BE2C (cell line): ENCODE results near the gene TRIM27.

Experiments
- DNase-seq: peaks from one replicate; pipeline ENCODE4 v3.0.0-alpha.2; 2020
- H3K27me3 ChIP-seq: fragments of 250-450 bp; sonication (Bioruptor Pico); 2 replicates; pipeline ENCODE4 v1.5.1; 2020; ENCODE audit warnings: mild to moderate bottlenecking
- H3K36me3 ChIP-seq: fragments of 250-450 bp; sonication (Bioruptor Pico); 2 replicates; pipeline ENCODE4 v1.5.1; 2020; ENCODE audit warnings: mild to moderate bottlenecking
- H3K4me1 ChIP-seq: fragments of 250-450 bp; sonication (Bioruptor Pico); 2 replicates; pipeline ENCODE4 v1.5.1; 2020
- H3K4me3 ChIP-seq: 2 replicates; pipeline ENCODE4 v1.5.1; 2011; ENCODE audit warnings: low read depth, low read length
- H3K9me3 ChIP-seq: fragments of 250-450 bp; sonication (Bioruptor Pico); 2 replicates; pipeline ENCODE4 v1.5.1; 2020
- TF ChIP-seq, protein P1 (sequence below): IDR thresholded peaks from 2 replicates; pipeline ENCODE4 v1.5.1; 2012; ENCODE audit warnings: mild to moderate bottlenecking, low read depth, low read length

The TRIM27 gene

DNA sequence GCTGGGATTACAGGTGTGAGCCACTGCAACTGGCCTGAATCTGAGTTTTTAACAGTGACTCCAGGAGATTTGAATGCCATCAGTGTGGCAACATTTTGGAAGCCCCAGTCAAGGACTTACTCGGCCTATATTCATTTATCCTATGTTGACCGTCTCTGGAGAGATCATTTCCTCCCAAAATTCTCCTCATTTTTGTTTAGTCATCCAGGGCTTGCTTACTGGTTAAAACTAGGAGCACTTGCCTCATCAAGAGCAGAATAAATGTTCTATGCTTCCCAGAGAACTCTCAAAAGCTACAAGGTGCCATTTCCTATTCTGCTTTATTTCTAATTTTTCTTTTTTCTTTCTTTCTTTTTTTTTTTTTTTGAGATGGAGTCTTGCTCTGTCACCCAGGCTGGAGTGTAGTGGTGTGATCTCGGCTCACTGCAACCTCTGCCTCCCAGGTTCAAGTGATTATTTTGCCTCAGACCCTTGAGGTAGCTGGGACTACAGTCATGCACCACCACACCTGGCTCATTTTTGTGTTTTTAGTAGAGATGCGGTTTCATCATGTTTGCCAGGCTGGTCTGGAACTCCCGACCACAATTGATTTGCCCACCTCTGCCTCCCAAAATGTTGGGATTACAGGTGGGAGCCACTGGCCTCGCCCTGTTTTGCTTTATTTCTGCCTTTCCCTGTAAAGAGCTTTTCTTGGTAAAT is 23.4 kb upstream of the TRIM27 start:
- Histone ChIP-seq H3K9me3 (no peaks in the 10 kb centered on the region), H3K27me3 (no peaks in the 10 kb centered on the region), H3K36me3 (no peaks in the 10 kb centered on the region), H3K4me3 (no peak overlapping the region), H3K4me1 (no peaks in the 10 kb centered on the region)
- TF ChIP-seq, protein P1, sequence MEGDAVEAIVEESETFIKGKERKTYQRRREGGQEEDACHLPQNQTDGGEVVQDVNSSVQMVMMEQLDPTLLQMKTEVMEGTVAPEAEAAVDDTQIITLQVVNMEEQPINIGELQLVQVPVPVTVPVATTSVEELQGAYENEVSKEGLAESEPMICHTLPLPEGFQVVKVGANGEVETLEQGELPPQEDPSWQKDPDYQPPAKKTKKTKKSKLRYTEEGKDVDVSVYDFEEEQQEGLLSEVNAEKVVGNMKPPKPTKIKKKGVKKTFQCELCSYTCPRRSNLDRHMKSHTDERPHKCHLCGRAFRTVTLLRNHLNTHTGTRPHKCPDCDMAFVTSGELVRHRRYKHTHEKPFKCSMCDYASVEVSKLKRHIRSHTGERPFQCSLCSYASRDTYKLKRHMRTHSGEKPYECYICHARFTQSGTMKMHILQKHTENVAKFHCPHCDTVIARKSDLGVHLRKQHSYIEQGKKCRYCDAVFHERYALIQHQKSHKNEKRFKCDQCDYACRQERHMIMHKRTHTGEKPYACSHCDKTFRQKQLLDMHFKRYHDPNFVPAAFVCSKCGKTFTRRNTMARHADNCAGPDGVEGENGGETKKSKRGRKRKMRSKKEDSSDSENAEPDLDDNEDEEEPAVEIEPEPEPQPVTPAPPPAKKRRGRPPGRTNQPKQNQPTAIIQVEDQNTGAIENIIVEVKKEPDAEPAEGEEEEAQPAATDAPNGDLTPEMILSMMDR = no peak
- DNase-seq = no peak

DNA sequence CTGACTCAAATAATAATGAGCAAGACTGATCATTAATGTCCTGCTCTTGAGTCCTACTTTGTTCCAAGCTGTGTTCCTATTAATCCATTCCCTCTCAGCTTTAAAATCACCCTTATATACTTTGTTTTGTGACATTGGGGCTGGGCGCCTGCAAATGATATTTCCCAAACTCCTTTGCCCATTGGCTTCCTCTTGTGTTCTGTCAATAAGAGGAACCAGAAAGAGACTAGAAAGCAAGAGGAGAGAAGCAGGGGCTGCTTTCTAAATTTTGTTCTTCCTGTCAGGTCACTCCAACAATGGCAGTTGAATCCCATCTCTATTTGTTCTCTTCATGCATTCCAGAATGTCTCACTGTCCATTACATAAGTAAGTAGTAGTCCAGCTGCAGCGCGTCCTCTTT is 21.6 kb upstream of the TRIM27 start:
- H3K27me3 ChIP-seq = no peaks in the 10 kb centered on the region
- no peak overlapping the region for H3K4me3 ChIP-seq
- no peaks in the 10 kb centered on the region for H3K4me1 ChIP-seq
- no peaks in the 10 kb centered on the region for H3K36me3 ChIP-seq
- no peak for DNase-seq
- TF ChIP-seq, protein P1 = no peak
- H3K9me3 ChIP-seq = no peaks in the 10 kb centered on the region

DNA sequence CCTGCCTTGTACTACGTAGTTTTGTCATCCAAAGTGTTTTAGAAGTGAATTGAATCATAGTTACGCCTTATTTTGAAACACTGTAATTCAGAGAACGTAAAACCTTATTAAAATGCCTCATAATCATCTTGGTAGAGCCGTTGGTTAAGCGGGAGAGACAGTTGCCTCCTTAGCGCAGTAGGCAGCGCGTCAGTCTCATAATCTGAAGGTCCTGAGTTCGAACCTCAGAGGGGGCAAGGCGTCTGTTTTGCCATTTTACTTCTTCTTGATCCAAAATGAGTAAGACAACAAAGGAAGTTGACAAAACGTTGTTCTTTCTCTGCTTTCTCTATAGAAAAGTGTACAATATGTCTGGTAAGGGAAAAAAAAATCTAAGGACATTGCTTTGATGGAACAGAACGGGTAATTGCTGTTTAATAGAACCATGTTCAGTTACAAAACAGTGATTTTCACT is 20.7 kb upstream of the TRIM27 start:
- H3K4me3 ChIP-seq = peak overlapping the region; percentile 82
- peak; percentile 64 for DNase-seq
- TF ChIP-seq, protein P1 = no peak
- H3K9me3 ChIP-seq = no peaks in the 10 kb centered on the region
- H3K4me1 ChIP-seq = no peaks in the 10 kb centered on the region
- no peaks in the 10 kb centered on the region for H3K27me3 ChIP-seq
- no peaks in the 10 kb centered on the region for H3K36me3 ChIP-seq

DNA sequence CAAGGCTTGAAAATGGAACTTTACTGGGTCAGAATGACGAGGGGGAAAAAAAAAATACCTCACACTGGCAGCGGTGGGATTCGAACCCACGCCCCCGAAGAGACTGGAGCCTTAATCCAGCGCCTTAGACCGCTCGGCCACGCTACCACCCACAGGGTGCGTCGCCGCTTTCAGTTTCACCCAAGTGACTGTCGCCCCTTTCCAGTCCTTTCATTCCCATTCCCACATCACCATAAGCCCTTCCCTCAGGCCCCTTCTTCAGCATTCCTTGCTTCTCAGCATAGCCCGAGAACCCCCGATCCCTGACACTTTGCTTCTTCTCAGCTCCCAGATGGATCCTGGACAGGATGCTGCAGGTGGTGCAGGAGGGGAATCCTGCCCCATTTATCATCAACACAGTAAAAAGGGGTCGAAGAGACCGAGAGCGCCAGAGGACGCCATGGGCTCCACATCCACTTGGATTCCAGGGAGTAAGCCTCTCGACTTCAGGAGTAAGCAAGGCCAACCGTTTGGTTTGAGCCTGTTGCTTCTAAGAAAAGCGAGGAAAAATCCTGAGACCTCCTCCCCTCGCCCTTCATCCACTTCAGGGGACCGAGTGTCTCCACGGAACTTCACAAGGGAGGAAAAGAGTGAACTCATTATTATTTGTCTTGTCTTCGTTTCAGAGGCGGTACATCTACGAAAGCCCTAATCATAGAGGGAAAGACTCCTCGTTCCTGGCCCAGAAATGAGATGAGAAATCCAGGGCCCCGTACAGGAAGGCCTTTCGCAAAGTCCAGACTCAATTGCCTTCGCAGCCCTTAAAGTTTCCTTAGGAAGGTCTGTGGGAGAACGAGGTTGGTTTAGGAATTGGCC is 20.0 kb upstream of the TRIM27 start:
- Histone ChIP-seq H3K27me3 (no peaks in the 10 kb centered on the region), H3K9me3 (no peaks in the 10 kb centered on the region), H3K36me3 (no peaks in the 10 kb centered on the region), H3K4me1 (no peaks in the 10 kb centered on the region), H3K4me3 (peak overlapping the region; percentile 82)
- DNase-seq = peak; percentile 83
- TF ChIP-seq, protein P1 = no peak

DNA sequence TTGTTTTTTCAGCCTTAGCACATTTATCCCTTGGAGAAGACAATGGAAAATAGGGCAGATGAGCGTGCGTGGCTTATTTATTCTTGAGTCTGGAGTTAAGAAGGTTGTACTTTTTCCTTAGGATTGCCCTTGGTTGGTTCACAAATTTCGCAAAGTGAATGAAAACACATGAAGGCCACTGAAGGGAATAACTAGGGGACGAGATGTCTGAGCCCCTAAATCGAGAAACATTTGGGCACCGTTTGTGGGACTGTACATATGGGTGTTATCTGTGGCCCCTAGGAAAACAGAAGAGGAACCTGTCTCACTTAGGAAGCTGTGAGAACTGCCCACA is 19.4 kb upstream of the TRIM27 start:
- Histone ChIP-seq H3K4me3 (peak overlapping the region; percentile 82), H3K4me1 (no peaks in the 10 kb centered on the region), H3K9me3 (no peaks in the 10 kb centered on the region), H3K36me3 (no peaks in the 10 kb centered on the region), H3K27me3 (no peaks in the 10 kb centered on the region)
- TF ChIP-seq, protein P1 = no peak
- no peak for DNase-seq
